MM.1S (cell line): Measurements from ENCODE around the gene RASGRP1.

ENCODE experiments used
- DNase-seq: peaks from one replicate; pipeline ENCODE4 v3.0.0-alpha.2; 2015
- H2AFZ ChIP-seq: fragments of 300-600 bp; sonication (generic); 2 replicates; pipeline ENCODE4 v1.6.0; 2016; ENCODE audit warnings: antibody characterized with exemption, low read length
- H3F3A ChIP-seq: fragments of 300-600 bp; sonication (generic); 2 replicates; pipeline ENCODE4 v1.6.1; 2016; ENCODE audit warnings: mild to moderate bottlenecking, antibody characterized with exemption, low read length, moderate library complexity, mixed read lengths; ENCODE audit not compliant: insufficient read depth
- H3K27ac ChIP-seq: fragments of 300-600 bp; sonication (generic); 2 replicates; pipeline ENCODE4 v1.5.1; 2016; ENCODE audit warnings: mild to moderate bottlenecking, low read length
- H3K27me3 ChIP-seq: fragments of 300-600 bp; sonication (generic); replicated peaks from 2 replicates; pipeline ENCODE4 v1.6.0; 2016; ENCODE audit warnings: low read length; ENCODE audit not compliant: insufficient read depth
- H3K36me3 ChIP-seq: fragments of 300-600 bp; sonication (generic); replicated peaks from 2 replicates; pipeline ENCODE4 v1.6.1; 2016; ENCODE audit warnings: mild to moderate bottlenecking, low read length, mixed read lengths; ENCODE audit not compliant: insufficient read depth
- H3K4me1 ChIP-seq: fragments of 300-600 bp; sonication (generic); 2 replicates; pipeline ENCODE4 v1.6.1; 2016; ENCODE audit warnings: low read length, mixed read lengths
- H3K4me2 ChIP-seq: fragments of 300-600 bp; sonication (generic); 2 replicates; pipeline ENCODE4 v1.6.0; 2016; ENCODE audit warnings: low read depth, low read length
- H3K4me3 ChIP-seq: fragments of 300-600 bp; sonication (generic); 2 replicates; pipeline ENCODE4 v1.5.1; 2016; ENCODE audit warnings: low read length, mixed read lengths
- H3K79me2 ChIP-seq: fragments of 300-600 bp; sonication (generic); 2 replicates; pipeline ENCODE4 v1.6.1; 2016; ENCODE audit warnings: mixed run types, low read length, mixed read lengths
- H3K9ac ChIP-seq: fragments of 300-600 bp; sonication (generic); 2 replicates; pipeline ENCODE4 v1.6.1; 2016; ENCODE audit warnings: low read length, mixed read lengths
- H3K9me2 ChIP-seq: fragments of 300-600 bp; sonication (generic); replicated peaks from 2 replicates; pipeline ENCODE4 v1.6.1; 2016; ENCODE audit warnings: mild to moderate bottlenecking, low read length, mixed read lengths; ENCODE audit not compliant: insufficient read depth
- H3K9me3 ChIP-seq: fragments of 300-600 bp; sonication (generic); replicated peaks from 2 replicates; pipeline ENCODE4 v1.6.1; 2016; ENCODE audit warnings: mild to moderate bottlenecking, low read length, mixed read lengths; ENCODE audit not compliant: insufficient read depth
- H4K20me1 ChIP-seq: fragments of 300-600 bp; sonication (generic); 2 replicates; pipeline ENCODE4 v1.6.1; 2016; ENCODE audit warnings: mild to moderate bottlenecking, low read length, moderate library complexity, mixed read lengths; ENCODE audit not compliant: insufficient read depth
- CTCF ChIP-seq: fragments of 300-600 bp; sonication (generic); IDR thresholded peaks from 2 replicates; pipeline ENCODE4 v1.5.1; 2016; ENCODE audit warnings: antibody characterized with exemption, low read length, mixed read lengths
- EZH2 ChIP-seq: fragments of 300-600 bp; sonication (generic); optimal IDR thresholded peaks from 2 replicates; pipeline ENCODE3; 2017; ENCODE audit warnings: low read depth, mild to moderate bottlenecking, antibody characterized with exemption, low read length, mixed read lengths
- EZH2phosphoT487 ChIP-seq: fragments of 300-600 bp; sonication (generic); IDR thresholded peaks from 2 replicates; pipeline ENCODE4 v1.6.1; 2018; ENCODE audit warnings: antibody characterized with exemption, low read length

RASGRP1 gene

GRCh38 chr15:38553071-38553470, 11.5 kb downstream of the RASGRP1 start:
- no peaks in the 10 kb centered on the region for H3K9me2 ChIP-seq
- H3K27ac ChIP-seq = no peak overlapping the region
- no peaks in the 10 kb centered on the region for H4K20me1 ChIP-seq
- H3K4me1 ChIP-seq = no peaks in the 10 kb centered on the region
- H3K9me3 ChIP-seq = no peaks in the 10 kb centered on the region
- TF ChIP-seq EZH2phosphoT487 (no peak), EZH2 (no peak), CTCF (no peak)
- H3K4me2 ChIP-seq = no peak overlapping the region
- no peak overlapping the region for H2AFZ ChIP-seq
- no peaks in the 10 kb centered on the region for H3K27me3 ChIP-seq
- no peaks in the 10 kb centered on the region for H3K36me3 ChIP-seq
- H3K79me2 ChIP-seq = no peaks in the 10 kb centered on the region
- H3F3A ChIP-seq = no peaks in the 10 kb centered on the region
- DNase-seq = no peak
- H3K4me3 ChIP-seq = no peak overlapping the region
- H3K9ac ChIP-seq = no peak overlapping the region

GRCh38 chr15:38551720-38552648, 12.6 kb downstream of the RASGRP1 start:
- Histone ChIP-seq H4K20me1 (no peaks in the 10 kb centered on the region), H3K4me3 (no peak overlapping the region), H3K4me2 (no peak overlapping the region), H3K27ac (no peak overlapping the region), H3K27me3 (no peaks in the 10 kb centered on the region), H3K9ac (no peak overlapping the region), H3K9me2 (no peaks in the 10 kb centered on the region), H3K4me1 (no peaks in the 10 kb centered on the region), H3K36me3 (no peaks in the 10 kb centered on the region), H3K9me3 (no peaks in the 10 kb centered on the region), H3F3A (no peaks in the 10 kb centered on the region), H2AFZ (no peak overlapping the region), H3K79me2 (no peaks in the 10 kb centered on the region)
- TF ChIP-seq CTCF (no peak), EZH2phosphoT487 (no peak), EZH2 (no peak)
- DNase-seq = no peak

- H3K27ac ChIP-seq = no peak overlapping the region
- H3K79me2 ChIP-seq = no peaks in the 10 kb centered on the region
- no peaks in the 10 kb centered on the region for H3K9me2 ChIP-seq
- no peaks in the 10 kb centered on the region for H4K20me1 ChIP-seq
- no peaks in the 10 kb centered on the region for H3K27me3 ChIP-seq
- no peaks in the 10 kb centered on the region for H3K4me1 ChIP-seq
- no peaks in the 10 kb centered on the region for H3F3A ChIP-seq
- H3K4me3 ChIP-seq = no peak overlapping the region
- TF ChIP-seq CTCF (no peak), EZH2phosphoT487 (no peak), EZH2 (no peak)
- no peaks in the 10 kb centered on the region for H3K36me3 ChIP-seq
- H3K4me2 ChIP-seq = no peak overlapping the region
- DNase-seq = no peak
- H2AFZ ChIP-seq = no peak overlapping the region
- H3K9me3 ChIP-seq = no peaks in the 10 kb centered on the region
- H3K9ac ChIP-seq = no peak overlapping the region
Observed at GRCh38 chr15:38549222-38549621, 15.4 kb downstream of the RASGRP1 start.
